ENCODE measurements around the gene TEC. TPM values are rescaled to one million over a fixed set of nuclear protein-coding genes. Genes with fewer than 3 reads are reported as not detected.

Gene TEC
- total and polyA plus RNA-seq, 2 experiments from 2014 or later = 3.2 to 4.0 TPM

GRCh38 chr4:48250980-48251379, 18.7 kb downstream of the TEC start:
- no peaks in the 10 kb centered on the region for H3K27me3 ChIP-seq
- no peak for TF ChIP-seq CTCF (IDR thresholded peaks at IDR 0.05; ENCODE audit: low read depth, low read length)
- peaks cover 11% of the 10 kb centered on the region for H3K4me1 ChIP-seq (ENCODE audit: low read depth)
- no peak for DNase-seq (ENCODE audit: low read depth in 1 of 2, low spot score in 1 of 2)
- no peak overlapping the region for H3K27ac ChIP-seq
- no peaks in the 10 kb centered on the region for H3K36me3 ChIP-seq
- no peak overlapping the region for H3K4me3 ChIP-seq
- no peaks in the 10 kb centered on the region for H3K9me3 ChIP-seq (ENCODE audit: low read depth)

- no peak overlapping the region for H3K4me3 ChIP-seq
- no peak for DNase-seq (ENCODE audit: low read depth in 1 of 2, low spot score in 1 of 2)
- no peaks in the 10 kb centered on the region for H3K36me3 ChIP-seq
- H3K9me3 ChIP-seq (ENCODE audit: low read depth) = no peaks in the 10 kb centered on the region
- H3K27me3 ChIP-seq = no peaks in the 10 kb centered on the region
- H3K4me1 ChIP-seq (ENCODE audit: low read depth) = peaks cover 5% of the 10 kb centered on the region
- no peak overlapping the region for H3K27ac ChIP-seq
- TF ChIP-seq CTCF (IDR thresholded peaks at IDR 0.05; ENCODE audit: low read depth, low read length) = no peak
These were observed 19.3 kb downstream of the TEC start for GRCh38 chr4:48250343-48250742.

- Histone ChIP-seq H3K9me3 (ENCODE audit: low read depth) (no peaks in the 10 kb centered on the region), H3K27ac (no peak overlapping the region), H3K36me3 (no peaks in the 10 kb centered on the region), H3K4me3 (no peak overlapping the region), H3K4me1 (ENCODE audit: low read depth) (peaks cover 5% of the 10 kb centered on the region), H3K27me3 (no peaks in the 10 kb centered on the region)
- no peak for DNase-seq (ENCODE audit: low read depth in 1 of 2, low spot score in 1 of 2)
- no peak for TF ChIP-seq CTCF (IDR thresholded peaks at IDR 0.05; ENCODE audit: low read depth, low read length)
These were observed 20.3 kb downstream of the TEC start for GRCh38 chr4:48249378-48249777.

GRCh38 chr4:48248559-48248953, 21.1 kb downstream of the TEC start:
- no peaks in the 10 kb centered on the region for H3K9me3 ChIP-seq (ENCODE audit: low read depth)
- peaks cover 5% of the 10 kb centered on the region for H3K4me1 ChIP-seq (ENCODE audit: low read depth)
- H3K27ac ChIP-seq = no peak overlapping the region
- no peak for DNase-seq (ENCODE audit: low read depth in 1 of 2, low spot score in 1 of 2)
- TF ChIP-seq CTCF (IDR thresholded peaks at IDR 0.05; ENCODE audit: low read depth, low read length) = no peak
- H3K4me3 ChIP-seq = no peak overlapping the region
- H3K36me3 ChIP-seq = no peaks in the 10 kb centered on the region
- no peaks in the 10 kb centered on the region for H3K27me3 ChIP-seq

GRCh38 chr4:48247878-48248558, 21.6 kb downstream of the TEC start:
- Histone ChIP-seq H3K4me1 (ENCODE audit: low read depth) (peaks cover 5% of the 10 kb centered on the region), H3K27ac (no peak overlapping the region)
- TF ChIP-seq CTCF (IDR thresholded peaks at IDR 0.05; ENCODE audit: low read depth, low read length) = no peak

More at GRCh38 chr4:48247878-48248558, 21.6 kb downstream of the TEC start:
- Histone ChIP-seq H3K27me3 (no peaks in the 10 kb centered on the region), H3K4me3 (no peak overlapping the region), H3K9me3 (ENCODE audit: low read depth) (no peaks in the 10 kb centered on the region), H3K36me3 (no peaks in the 10 kb centered on the region)
- DNase-seq (ENCODE audit: low read depth in 1 of 2, low spot score in 1 of 2) = no peak
